ENCODE data around the gene LTA4H.

Gene LTA4H

DNA sequence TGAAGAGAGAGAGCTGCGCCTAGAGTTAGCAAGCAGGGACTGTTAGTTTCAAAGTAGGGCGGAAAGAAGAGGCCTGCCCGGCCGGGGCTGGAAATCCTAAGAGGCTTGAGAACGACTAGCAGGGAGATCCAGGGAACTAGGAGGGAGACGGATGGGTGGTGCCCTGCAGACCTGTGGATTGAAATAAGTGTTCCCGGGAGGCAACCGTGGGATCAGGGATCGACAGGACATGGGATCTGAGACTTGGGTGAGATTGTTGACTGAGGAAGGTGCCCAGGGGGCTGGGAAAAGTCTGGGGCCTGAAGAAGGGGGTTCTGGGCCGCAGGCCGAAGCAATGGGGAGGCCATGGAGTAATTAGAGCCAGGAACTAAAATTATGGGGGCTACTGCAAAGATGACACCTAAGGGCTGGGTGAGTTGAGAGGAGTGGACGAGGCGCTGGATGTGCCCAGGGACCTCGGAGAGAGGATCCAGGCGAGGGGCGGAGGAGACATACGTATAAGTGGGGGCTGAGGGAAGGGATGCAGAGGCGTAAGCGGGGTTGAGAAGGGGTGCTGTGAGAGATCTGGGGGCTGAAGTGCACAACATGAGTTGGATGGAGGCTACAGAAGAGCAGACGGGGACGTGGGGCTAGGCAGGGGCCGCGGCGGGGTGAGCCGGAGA lies 635 bp downstream of the LTA4H start:
- DNase-seq (ENCODE audit: low read depth in 2 of 2): no peak

DNA sequence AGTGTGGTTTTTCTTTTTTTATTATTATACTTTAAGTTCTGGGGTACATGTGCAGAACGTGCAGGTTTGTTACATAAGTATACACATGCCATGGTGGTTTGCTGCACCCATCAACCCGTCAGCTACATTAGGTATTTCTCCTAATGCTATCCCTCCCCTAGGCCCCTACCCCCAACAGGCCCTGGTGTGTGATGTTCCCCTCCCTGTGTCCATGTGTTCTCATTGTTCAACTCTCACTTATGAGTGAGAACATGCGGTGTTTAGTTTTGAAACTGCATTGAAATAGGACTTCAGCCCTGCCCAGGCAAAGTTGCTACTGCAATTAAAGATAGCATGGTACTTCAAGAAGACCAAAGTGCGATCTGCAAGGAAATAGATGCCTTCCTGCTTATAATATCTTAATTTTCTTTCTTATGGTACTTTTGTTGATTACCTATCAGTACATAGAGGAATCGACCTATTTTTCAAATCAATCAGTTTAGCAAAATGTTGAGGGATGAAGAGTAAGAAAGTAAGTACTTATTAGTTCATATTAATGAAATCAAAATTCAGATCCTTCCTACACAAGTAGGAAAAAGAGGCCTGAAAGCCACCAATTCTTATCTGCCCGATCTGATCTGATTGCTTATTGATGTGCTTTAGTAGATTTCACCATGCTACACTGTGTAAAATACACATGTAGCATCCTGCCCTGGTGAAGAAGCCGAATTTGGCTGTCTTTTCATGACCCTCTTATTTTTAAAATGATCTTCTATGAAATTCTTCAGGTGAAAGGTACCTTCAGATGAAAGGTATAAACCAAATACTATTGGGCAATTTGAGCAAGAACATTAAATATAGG lies 1.6 kb downstream of the LTA4H start:
- DNase-seq (ENCODE audit: low read depth in 2 of 2): no peak

DNA sequence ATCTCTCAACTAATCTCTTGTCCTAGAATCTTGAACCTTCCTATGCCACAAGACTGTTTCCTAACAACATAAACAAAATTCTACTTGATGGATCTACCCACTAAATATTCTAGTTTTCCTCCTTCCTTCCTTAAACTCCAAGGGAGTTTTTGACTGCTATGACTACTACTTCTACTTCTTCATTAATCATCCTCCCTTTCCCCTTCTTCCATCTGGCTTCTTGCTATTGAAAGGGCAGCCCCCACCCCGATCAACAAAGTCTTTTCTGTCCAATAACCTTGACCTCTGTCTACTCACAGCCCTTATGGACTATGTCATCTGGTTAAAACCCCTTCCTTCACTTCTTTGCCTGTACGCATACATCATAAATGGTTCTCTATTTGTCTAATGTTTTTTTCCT lies 5.6 kb downstream of the LTA4H start:
- no peak for DNase-seq (ENCODE audit: low read depth in 2 of 2)

DNA sequence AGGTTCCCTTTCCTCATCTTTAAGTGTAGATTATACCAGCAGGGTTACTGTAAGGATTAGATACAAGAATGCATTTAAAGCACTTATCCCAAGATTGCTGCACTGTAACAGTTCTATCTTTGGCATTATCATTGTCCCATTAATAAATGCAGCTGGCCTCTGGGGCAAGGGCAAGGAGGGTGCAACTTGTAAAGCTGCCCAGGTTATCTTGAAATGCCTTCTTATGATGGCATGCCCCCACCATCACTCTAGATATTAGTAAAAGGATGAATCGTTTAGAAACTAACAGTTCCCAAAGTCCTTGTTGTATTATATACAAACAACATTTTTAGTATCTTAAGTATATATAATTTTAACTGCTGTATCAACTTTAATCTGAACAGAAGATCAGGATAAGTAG lies 6.8 kb downstream of the LTA4H start:
- no peak for DNase-seq (ENCODE audit: low read depth in 2 of 2)

DNA sequence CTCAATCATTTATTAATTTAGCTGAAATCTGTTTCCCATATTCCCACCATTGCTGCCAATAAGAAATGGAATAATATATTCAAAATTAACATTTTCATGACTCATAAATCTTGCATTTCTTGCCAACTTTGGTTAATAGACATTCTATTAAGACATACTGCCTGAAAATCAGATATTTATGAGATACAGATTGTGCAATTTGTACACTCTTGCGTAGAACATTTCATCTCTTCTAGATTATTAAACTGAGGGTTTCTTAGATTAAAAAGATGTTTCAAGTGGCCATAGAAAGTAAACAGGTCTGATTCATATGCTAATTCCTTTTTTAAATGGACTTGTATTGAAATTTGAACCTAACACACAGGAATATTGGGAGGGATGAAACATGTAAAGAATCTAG lies 9.1 kb downstream of the LTA4H start:
- DNase-seq (ENCODE audit: low read depth in 2 of 2): no peak

DNA sequence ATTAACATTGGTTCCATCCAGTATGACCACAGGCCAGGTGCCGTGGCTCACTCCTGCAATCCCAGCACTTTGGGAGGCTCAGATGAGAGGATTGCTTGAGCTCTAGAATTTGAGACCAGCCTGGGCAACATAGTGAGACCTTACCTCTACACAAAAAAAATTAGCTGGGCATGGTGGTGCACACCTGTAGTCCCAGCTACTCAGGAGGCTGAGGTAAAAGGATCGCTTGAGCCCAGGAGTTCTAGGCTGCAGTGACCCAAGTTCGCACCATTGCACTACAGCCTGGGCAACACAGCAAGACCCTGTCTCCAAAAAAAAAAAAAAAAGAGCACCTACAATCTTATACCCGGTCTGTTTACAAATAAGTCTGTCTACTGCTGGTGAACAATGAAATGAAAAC lies 9.9 kb downstream of the LTA4H start:
- no peak for DNase-seq (ENCODE audit: low read depth in 2 of 2)

DNA sequence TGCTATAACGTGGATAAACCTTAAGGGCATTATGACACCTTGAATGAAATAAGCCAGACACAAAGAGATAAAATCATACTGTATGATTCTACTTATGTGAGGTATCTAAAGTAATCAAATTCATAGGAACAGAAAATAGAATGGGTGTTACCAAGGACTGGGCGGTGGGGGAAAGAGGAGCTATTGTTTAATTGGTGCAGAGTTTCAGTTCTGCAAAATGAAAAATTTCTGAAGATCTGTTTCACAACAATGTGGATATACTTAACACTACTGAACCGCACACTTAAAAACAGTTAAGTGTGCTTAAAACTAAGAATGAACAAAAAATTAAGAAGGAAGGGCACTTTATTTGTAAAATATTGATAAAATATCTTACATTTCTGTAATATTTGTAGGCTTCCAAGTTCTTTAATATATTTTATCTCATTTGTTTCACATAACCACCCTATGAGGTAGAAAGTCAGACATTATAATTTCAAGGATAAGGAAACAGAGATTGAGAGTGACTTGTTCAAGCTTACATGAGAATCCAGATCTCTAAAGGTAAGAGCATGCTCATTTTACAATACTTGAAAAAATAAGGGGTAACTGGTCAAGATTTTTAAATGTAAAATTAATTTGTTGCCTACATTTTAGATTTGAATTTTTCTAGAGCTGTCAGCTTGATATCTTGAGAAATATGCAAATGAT lies 14.9 kb downstream of the LTA4H start:
- no peak for DNase-seq (ENCODE audit: low read depth in 2 of 2)

DNA sequence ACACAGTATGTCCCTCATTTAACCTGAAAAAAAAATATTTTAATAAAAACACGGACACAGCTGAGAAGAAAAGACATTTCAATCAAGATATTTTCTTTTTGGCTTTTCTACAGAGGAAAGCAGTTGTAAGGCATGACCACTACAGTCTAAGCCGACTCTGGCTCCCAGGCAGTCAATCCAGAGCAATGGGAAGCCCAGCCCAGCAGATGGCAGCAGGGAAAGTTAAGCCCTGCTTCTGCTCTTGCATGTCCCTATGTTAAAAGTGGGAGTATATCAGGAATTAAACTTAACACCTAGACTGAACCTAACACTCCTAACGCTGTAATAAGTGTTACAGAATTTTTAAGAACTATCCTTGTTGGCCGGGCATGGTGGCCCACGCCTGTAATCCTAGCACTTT lies 19.7 kb downstream of the LTA4H start:
- DNase-seq (ENCODE audit: low read depth in 2 of 2): no peak

DNA sequence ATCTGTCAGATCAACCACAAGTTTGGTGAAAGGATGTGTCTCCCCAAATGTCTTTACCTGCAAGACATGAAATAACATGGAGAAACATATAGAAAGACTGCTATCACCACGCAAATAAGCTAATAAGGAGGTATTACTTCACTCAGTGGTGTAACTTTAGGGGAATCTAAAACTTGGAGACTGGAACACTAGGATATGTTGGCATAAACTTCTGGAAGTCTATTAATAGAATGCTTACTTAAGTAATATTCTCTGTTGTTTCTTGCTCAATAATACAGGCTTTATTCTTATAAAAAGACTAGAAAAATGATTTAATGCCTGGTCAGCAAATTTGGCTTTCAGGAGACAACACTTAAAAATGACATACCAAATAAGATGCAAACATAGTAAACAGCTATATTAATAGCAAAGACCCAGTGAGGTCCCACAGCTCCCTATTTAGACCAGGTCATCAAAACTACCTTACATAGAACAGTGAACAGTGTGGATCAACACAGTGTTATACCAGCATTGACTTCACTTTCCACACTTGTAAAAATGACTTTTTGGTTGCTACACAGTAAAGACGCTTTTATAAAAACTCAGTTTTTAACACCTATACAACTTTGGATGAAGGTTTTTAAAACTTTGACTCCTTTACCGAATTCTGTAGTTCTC lies 20.3 kb downstream of the LTA4H start:
- no peak for DNase-seq (ENCODE audit: low read depth in 2 of 2)

DNA sequence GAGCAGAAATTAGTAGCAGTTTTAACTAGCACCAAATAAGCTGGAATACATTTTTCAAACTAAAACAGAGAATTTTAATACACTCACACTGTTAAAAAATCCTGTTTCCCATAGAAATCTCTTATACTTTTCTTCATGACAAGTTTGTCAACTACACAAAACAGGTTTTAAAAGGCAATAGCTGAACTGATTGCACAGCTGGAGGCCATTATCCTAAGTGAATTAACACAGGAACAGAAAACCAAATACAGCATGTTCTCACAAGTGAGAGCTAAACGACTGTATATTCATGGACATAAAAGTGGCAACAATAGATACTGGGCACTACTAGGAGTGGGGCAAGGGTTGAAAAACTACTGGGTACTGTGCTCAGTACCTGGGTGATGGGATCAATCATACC lies 27.7 kb downstream of the LTA4H start:
- DNase-seq (ENCODE audit: low read depth in 2 of 2): no peak

DNA sequence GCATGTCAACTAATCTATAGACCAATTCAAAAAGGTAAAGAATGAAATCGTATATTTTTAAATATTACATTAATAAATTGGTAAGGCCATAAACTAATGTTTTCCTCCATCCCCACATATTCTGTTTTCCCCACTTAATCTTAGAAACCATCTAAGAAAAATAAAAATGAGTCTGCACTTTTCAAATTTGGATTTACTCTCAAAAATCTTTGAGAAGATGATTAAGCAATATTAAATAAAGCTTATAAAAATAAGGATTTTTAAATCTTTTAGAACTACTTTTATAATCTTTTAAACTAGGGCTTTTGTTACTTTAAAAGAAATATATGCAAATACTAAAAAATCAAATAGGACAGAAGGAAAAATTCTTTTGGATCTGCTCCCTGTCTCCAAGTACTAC lies 28.7 kb downstream of the LTA4H start:
- DNase-seq (ENCODE audit: low read depth in 2 of 2): no peak

DNA sequence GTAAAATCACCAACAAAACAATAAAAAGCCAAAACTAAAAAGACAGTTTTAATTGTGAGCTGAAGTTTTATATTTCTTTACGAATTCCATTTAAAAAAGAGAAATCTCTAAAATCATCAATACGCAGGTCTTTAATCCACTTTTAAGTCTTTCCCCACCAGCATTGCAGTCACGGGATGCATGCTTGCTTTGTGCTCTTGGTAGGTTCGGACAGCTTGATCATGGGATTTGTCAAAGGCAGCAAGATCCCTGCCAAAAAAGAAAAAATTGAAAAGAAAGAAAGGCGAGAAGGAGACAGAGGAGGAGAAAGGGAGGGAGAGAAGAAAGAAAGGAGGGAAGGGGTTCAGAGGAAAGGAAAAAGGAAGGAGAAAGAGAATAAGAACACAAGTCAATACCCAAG lies 34.5 kb downstream of the LTA4H start:
- no peak for DNase-seq (ENCODE audit: low read depth in 2 of 2)

DNA sequence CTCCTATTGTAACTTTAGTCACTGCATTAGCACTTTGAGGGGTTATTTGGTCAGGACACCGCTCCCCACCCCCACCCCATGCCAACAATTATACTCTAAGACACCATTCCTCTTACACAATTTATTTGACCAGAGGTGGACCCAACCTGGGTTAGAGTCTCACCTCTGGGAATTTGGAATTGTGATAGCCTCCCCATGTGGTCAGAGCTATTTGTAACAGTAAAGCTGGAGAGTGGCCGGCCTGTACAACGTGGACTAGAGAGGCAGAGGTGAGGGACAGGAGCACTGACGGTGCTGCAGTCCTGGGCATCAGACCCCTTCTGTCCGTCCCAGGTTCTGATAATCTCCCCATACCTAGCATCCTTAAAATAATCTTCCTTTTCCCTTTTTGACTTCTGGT lies 35.9 kb downstream of the LTA4H start:
- no peak for DNase-seq (ENCODE audit: low read depth in 2 of 2)

DNA sequence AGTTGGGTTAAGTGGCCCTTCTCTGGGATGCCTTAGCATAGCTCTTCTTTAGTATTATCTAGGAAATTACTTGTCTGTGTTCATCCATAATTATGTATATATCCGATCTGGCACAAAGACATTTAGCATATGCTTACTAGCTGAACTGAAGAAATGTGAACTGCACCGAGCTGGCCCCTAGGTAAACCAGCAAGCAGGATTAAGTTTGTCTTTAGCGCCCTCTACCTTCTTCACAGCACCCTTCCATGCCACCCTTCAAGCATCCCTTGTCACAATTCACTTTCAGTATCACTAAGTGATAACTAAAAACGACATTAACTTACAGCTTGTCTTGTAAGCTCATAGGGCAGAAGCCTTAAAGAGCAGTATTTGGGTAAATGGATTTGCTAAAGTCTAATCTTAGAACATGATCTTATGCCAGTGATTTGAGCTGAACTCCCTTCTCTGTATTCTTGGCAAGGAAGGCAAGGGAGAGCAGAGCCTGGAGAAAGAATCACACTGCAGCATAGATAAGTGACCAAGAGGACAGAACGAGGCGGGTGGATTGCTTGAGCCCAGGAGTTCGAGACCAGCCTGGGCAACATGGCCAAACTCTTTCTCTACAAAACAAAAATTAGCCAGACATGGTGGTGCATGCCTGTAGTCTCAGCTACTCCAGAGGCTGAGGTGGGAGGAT lies 36.6 kb downstream of the LTA4H start:
- peak; percentile 10 to 11 for DNase-seq (ENCODE audit: low read depth in 2 of 2)

DNA sequence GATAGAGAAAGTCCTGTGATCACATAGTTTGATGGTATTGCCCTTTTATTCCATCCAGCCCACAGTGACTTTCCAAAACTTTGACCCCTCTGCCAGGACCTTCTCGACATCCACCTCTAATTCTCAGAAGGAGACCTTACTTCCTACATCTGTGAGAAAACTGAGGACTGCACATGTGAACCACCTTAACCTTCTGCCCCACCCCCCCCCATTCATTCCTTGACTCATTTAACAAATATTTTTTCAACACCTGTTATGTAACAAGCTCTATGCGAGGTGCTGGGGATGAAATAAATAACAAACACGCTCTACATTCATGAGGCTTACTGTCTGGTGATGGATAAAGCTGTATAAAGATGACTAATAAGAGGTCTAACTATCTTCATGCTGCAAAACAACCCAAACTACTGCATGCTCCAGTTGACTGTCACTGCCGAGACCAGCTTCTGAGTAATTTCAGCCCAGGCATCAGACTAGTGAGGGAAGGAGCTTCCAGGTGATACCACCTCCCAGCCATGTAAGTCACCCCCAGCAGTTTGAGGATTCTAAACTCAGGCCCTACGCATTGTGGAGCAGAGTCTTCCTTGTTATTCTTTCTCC lies 37.4 kb downstream of the LTA4H start:
- DNase-seq (ENCODE audit: low read depth in 2 of 2): no peak

DNA sequence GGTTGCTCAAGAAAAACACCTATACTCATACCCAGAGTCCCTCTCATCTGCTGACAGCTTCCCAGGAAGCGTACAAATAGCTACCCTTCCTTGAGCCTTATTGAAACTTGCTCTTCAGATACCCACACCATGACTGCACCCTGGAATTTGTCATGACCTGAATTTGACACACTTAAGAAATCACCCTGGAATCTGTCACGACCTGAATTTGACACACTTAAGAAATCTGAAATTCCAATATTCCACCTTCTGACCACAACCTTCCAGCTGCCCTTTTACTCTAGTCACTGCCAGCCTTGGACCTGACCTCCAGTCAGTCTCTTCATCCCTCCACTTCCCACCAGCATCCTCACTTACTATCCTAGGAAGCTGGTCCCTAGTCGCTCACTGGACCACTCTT lies 38.1 kb downstream of the LTA4H start:
- DNase-seq (ENCODE audit: low read depth in 2 of 2): no peak

DNA sequence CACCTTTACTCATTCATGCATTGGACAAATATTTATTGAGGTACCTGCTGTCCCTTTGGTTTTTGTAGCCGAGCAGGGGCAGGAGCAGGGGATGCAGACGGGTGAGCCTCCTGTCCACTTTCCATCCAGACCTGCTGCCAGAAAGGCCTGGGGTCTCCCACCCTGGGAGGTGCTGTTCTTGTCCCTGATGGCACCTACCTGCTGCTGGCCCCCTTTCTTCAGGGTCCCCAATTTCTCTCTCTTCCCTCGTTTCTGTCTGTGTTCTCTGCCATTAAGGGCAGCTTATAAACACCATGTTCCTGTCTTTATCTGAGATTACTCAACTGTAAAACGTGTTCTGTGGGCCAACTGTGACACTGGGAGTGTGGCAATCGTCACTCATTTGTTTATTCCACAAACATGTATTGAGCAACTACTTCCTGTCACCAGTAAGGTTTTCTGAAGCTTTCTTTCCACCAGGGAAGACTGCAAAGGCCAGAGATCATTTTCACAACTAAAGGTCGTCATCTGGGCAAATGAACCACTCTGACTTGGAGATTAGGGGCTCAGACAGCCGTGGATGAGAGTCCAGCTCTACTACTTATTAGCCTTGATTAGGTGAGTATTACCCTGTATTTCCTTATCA lies 39.2 kb downstream of the LTA4H start, which contains the start of gene HAL:
TSS of gene HAL (minus strand) at position 311 of the 625 bp plus-strand sequence. CDS start 434 bp downstream, outside the sequence.
- no peak for DNase-seq (ENCODE audit: low read depth in 2 of 2)

DNA sequence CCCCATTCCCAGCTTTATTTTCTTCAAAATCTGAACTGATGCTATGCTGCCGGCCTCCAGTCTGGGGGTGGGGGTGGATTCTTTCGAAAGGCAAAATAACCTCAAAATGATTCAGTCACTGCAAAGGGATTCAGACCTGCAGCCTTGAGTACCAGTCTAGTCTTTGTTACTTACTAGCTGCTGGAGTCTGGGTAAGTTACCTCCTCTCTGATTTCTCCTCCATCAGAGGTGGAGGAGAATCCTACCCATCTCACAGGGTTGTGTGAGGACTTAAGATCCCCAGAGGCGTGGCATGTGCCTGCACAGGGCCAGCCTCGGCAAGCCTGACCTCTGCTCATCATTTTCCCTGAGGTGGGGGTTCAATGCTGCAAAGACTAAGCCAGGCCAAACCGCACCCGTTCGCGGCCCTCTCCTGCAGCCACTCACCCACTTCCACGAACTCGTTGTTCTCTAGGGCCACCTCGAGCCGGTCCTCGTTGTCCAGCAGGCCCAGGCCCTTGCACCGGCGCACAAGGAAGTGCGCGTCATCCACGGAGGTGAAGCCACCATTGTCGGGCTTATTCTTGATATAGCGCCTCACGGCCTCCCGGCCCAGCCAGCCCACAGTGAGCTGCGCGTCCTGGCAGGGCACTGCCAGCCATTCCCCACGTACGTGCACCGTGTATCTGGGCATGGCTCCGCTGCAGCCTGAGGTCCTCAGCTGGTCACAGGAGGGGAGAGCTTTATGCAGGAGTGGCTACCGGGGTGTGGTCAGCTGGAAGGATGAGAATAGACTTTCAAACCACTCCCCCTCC lies 40.0 kb downstream of the LTA4H start:
- DNase-seq (ENCODE audit: low read depth in 2 of 2): no peak

DNA sequence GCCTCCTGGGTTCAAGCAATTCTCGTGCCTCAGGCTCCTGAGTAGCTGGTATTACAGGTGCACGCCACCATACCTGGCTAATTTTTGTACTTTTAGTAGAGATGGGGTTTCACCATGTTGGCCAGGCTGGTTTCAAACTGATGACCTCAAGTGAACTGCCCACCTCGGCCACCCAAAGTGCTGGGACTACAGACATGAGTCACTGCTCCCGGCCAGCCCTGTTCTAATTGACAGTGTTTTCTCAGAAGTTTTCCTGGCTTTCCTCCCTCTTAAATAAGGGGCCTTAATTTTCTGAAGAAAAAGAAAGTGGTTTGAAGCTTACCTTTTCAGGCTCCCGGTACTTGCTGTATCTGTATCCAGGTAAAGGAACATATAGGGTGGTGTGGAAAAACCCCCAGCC lies 40.9 kb downstream of the LTA4H start:
- no peak for DNase-seq (ENCODE audit: low read depth in 2 of 2)

DNA sequence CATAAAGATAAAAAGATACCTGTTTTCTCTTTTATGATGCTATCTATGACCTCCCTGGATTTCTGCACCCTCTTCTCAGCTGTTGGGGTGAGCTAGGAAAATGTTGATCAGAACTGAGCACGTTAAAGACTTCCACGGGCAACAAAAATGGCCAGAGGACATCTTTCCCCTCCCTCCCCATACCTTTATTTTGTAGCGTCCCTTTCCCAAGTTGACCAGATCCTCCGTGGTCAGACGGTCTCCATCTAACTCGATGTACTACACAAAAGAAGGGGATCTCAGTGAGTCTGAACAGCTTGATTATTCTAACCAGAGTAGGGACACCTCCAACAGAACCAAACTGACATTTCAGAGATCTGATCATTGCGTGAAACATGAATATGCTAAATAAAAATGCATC lies 41.5 kb downstream of the LTA4H start:
- no peak for DNase-seq (ENCODE audit: low read depth in 2 of 2)
